Measurements from ENCODE around the gene CACNB2. TPM values are rescaled to one million over a fixed set of nuclear protein-coding genes. Genes with fewer than 3 reads are reported as not detected.

CACNB2 gene
- total RNA-seq, 4 donors from 2014 or later: 60.3 to 158 (median 89.1) TPM

GRCh38 chr10:18343573-18343972 lies 203.3 kb downstream of the CACNB2 start:
- no peak for ATAC-seq

GRCh38 chr10:18345308-18345707 lies 205.1 kb downstream of the CACNB2 start:
- 49 to 95% methylated on average over 3 of the region's 3 CpGs for WGBS, 2 donors (ENCODE audit: low coverage in 1 of 2)
- H3K9me3 ChIP-seq: no peaks in the 10 kb centered on the region
- ATAC-seq: no peak
- H3K27me3 ChIP-seq: no peaks in the 10 kb centered on the region
- TF ChIP-seq EP300 (IDR thresholded peaks at IDR 0.05): no peak
- TF ChIP-seq CTCF (IDR thresholded peaks at IDR 0.05): no peak
- no peak for TF ChIP-seq POLR2A (IDR thresholded peaks at IDR 0.05)
- TF ChIP-seq POLR2AphosphoS5 (IDR thresholded peaks at IDR 0.05): no peak
- no peak overlapping the region for H3K27ac ChIP-seq
- H3K4me3 ChIP-seq: no peak overlapping the region
- no peaks in the 10 kb centered on the region for H3K36me3 ChIP-seq
- H3K4me1 ChIP-seq: peaks cover 0 to 70% (median 5%) of the 10 kb centered on the region in 3 donors

More at GRCh38 chr10:18343573-18343972, 203.3 kb downstream of the CACNB2 start:
- no peaks in the 10 kb centered on the region for H3K27me3 ChIP-seq
- H3K4me1 ChIP-seq: peaks cover 0 to 70% (median 11%) of the 10 kb centered on the region in 3 donors
- H3K4me3 ChIP-seq: no peak overlapping the region
- H3K27ac ChIP-seq: peak overlapping the region in 1 of 4 donors; percentile 86
- TF ChIP-seq EP300 (IDR thresholded peaks at IDR 0.05) (no peak), POLR2A (IDR thresholded peaks at IDR 0.05) (no peak), POLR2AphosphoS5 (IDR thresholded peaks at IDR 0.05) (no peak), CTCF (IDR thresholded peaks at IDR 0.05) (no peak)
- H3K9me3 ChIP-seq: no peaks in the 10 kb centered on the region
- WGBS, 2 donors (ENCODE audit: low coverage in 1 of 2): 56 to 82% methylated on average over 3 of the region's 3 CpGs
- H3K36me3 ChIP-seq: no peaks in the 10 kb centered on the region

GRCh38 chr10:18350340-18350739 lies 210.1 kb downstream of the CACNB2 start:
- Histone ChIP-seq H3K27ac (no peak overlapping the region), H3K27me3 (no peaks in the 10 kb centered on the region), H3K36me3 (no peaks in the 10 kb centered on the region), H3K4me1 (peaks cover 0 to 57% (median 0%) of the 10 kb centered on the region in 3 donors), H3K4me3 (no peak overlapping the region), H3K9me3 (no peaks in the 10 kb centered on the region)
- TF ChIP-seq POLR2AphosphoS5 (IDR thresholded peaks at IDR 0.05) (no peak), POLR2A (IDR thresholded peaks at IDR 0.05) (no peak), CTCF (IDR thresholded peaks at IDR 0.05) (no peak), EP300 (IDR thresholded peaks at IDR 0.05) (no peak)
- WGBS, 2 donors (ENCODE audit: low coverage in 1 of 2): 80 to 83% methylated on average over 2 to 6 of the region's 6 CpGs
- ATAC-seq: no peak

- Histone ChIP-seq H3K4me3 (no peak overlapping the region), H3K4me1 (peaks cover 0 to 51% (median 0%) of the 10 kb centered on the region in 3 donors), H3K27me3 (no peaks in the 10 kb centered on the region), H3K9me3 (no peaks in the 10 kb centered on the region), H3K27ac (no peak overlapping the region), H3K36me3 (no peaks in the 10 kb centered on the region)
- no peak for TF ChIP-seq POLR2A (IDR thresholded peaks at IDR 0.05)
- ATAC-seq: no peak
- WGBS, 2 donors (ENCODE audit: low coverage in 1 of 2): 34 to 63% methylated on average over 2 of the region's 2 CpGs
These were observed 211.2 kb downstream of the CACNB2 start for GRCh38 chr10:18351421-18351820.

GRCh38 chr10:18352175-18352574 lies 212.0 kb downstream of the CACNB2 start:
- ATAC-seq: no peak
- Histone ChIP-seq H3K27ac (no peak overlapping the region), H3K4me1 (peaks cover 0 to 51% (median 0%) of the 10 kb centered on the region in 3 donors), H3K36me3 (no peaks in the 10 kb centered on the region), H3K9me3 (no peaks in the 10 kb centered on the region), H3K4me3 (no peak overlapping the region), H3K27me3 (no peaks in the 10 kb centered on the region)
- no peak for TF ChIP-seq POLR2AphosphoS5 (IDR thresholded peaks at IDR 0.05)
- TF ChIP-seq CTCF (IDR thresholded peaks at IDR 0.05): no peak
- TF ChIP-seq EP300 (IDR thresholded peaks at IDR 0.05): no peak
- no peak for TF ChIP-seq POLR2A (IDR thresholded peaks at IDR 0.05)
- WGBS, 2 donors (ENCODE audit: low coverage in 1 of 2): 82 to 88% methylated on average over 3 of the region's 3 CpGs

All from gastroesophageal sphincter (tissue), 4 donors.